IMR-90 (cell line): ENCODE data around the gene PPFIA2.

Experiments used
- BHLHE40 ChIP-seq: fragments of 150-350 bp; IDR thresholded peaks from 2 replicates; pipeline ENCODE4 v1.6.1; 2016; ENCODE audit warnings: mild to moderate bottlenecking, low read depth, low read length
- CTCF ChIP-seq: conservative IDR thresholded peaks from 2 replicates; pipeline ENCODE4 v1.5.1; 2012; ENCODE audit warnings: mild to moderate bottlenecking, low read depth, low read length, improper control_type of control experiment
- FOS ChIP-seq: fragments of 150-350 bp; IDR thresholded peaks from 2 replicates; pipeline ENCODE4 v1.6.1; 2016; ENCODE audit warnings: low read depth, low read length
- MAFK ChIP-seq: IDR thresholded peaks from 2 replicates; pipeline ENCODE4 v1.6.1; 2012; ENCODE audit warnings: low read depth, low read length, improper control_type of control experiment
- MAZ ChIP-seq: IDR thresholded peaks from 2 replicates; pipeline ENCODE4 v1.6.1; 2012; ENCODE audit warnings: low read depth, mild to moderate bottlenecking, low read length, improper control_type of control experiment, moderate library complexity, borderline replicate concordance
- MXI1 ChIP-seq: IDR thresholded peaks from 2 replicates; pipeline ENCODE4 v1.6.1; 2012; ENCODE audit warnings: low read depth, mild to moderate bottlenecking, low read length, moderate library complexity, borderline replicate concordance
- NFE2L2 ChIP-seq: fragments of 150-350 bp; IDR thresholded peaks from 2 replicates; pipeline ENCODE4 v1.6.1; 2016; ENCODE audit warnings: low read depth, mild to moderate bottlenecking, low read length
- POLR2A ChIP-seq: IDR thresholded peaks from 2 replicates; pipeline ENCODE4 v1.6.1; 2012; ENCODE audit warnings: mild to moderate bottlenecking, low read depth, low read length
- RCOR1 ChIP-seq: IDR thresholded peaks from 2 replicates; pipeline ENCODE4 v1.6.1; 2012; ENCODE audit warnings: mild to moderate bottlenecking, low read length, improper control_type of control experiment; ENCODE audit not compliant: insufficient replicate concordance
- RFX5 ChIP-seq: IDR thresholded peaks from 2 replicates; pipeline ENCODE4 v1.8.0; 2012; ENCODE audit warnings: low read depth, mild to moderate bottlenecking, low read length, moderate library complexity
- SMC3 ChIP-seq: fragments of 150-350 bp; IDR thresholded peaks from 2 replicates; pipeline ENCODE4 v1.6.1; 2016; ENCODE audit warnings: low read depth, mild to moderate bottlenecking, antibody characterized with exemption, low read length, moderate library complexity

- TF ChIP-seq POLR2A (no peak), MXI1 (no peak), CTCF (no peak), FOS (no peak), NFE2L2 (no peak), RFX5 (no peak), BHLHE40 (no peak), MAZ (no peak), SMC3 (no peak), MAFK (no peak), RCOR1 (no peak)
Measured at GRCh38 chr12:81417056-81417455, 342.1 kb downstream of the PPFIA2 start.
